Effector CD4-positive, alpha-beta T cell (primary cell): ENCODE data around the gene SELENOO.

Experiments used
- DNase-seq: peaks from one replicate; pipeline ENCODE4 v3.0.0-alpha.2; 2020

SELENOO gene

DNA sequence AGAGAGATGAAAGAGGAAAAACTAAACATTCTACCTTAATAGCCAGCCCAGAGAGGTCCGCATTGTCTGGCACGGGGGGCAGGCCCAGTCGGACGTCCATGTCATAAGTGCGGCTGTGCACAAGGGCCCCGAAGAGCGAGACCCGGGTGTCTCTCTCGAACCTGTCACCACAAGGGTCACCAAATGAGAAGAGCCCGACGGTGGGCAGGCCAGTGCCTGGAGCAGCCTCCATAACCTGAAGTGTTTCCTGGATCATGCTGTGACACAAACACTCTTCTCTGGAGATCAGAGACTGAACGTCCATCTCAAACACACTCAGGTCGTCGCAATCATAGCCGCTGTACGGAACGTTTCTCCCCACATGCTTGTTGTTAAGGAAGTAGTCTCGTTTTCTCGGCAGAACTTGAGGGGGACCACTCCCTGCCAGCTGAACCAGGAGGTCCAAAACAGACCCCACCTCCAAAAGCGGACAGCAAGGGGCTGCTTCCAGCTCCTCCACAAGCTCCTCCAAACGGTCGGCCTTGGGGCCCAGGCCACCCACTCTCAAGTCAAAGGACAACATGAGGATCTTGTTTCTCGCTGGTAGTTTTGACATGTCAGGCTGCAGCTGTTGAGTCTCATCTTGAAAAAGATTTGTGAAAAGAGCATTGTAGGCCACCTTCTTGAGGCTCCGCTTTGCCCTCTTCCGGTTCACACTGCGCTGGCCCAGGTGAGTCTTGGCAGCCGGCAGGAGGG is 43.0 kb downstream of the SELENOO start:
- no peak for DNase-seq

DNA sequence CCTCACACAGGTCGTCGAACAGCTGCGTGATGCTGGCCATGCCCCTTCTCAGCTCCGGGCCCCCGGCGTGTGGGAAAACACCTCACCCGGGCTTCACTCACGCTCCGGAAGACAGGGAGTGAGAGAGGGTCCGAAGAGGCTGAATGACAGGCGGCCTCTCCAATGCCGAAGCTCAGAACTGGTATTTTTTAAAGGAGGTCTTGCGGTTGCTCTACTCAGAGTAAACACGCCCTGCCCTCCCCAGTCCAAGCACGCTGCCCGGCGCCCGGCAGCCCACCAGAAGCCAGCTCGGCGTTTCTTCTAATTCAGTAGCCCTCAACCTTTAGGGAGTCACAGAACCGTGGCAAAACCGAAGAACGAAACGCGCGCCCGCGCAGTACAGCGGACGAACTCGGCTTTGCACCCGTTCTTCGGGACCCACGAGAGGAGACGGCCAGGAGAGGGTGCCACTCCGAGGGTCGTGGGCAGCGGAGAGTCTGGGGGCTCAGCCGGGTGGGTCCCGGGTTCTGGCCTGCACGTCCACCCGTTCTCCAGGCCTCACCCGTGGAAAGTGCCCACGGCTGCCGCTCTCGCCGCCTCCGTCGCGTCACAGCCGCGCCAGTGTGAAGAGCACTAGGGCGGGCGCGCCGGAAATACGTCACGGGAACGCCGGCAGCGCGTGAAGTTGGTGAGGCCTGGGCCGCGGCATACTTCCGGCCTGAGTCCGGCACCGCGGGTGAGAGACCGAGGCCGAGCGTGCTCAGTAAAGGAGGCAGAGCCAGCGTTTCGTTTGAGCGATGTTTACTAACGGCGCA is 43.8 kb downstream of the SELENOO start, which contains the start of gene TUBGCP6:
Gene TUBGCP6, minus strand, starts transcription at position 604 of the 794 bp plus-strand sequence. Its CDS starts 564 bp downstream, at position 40.
- peak; percentile 89 for DNase-seq

DNA sequence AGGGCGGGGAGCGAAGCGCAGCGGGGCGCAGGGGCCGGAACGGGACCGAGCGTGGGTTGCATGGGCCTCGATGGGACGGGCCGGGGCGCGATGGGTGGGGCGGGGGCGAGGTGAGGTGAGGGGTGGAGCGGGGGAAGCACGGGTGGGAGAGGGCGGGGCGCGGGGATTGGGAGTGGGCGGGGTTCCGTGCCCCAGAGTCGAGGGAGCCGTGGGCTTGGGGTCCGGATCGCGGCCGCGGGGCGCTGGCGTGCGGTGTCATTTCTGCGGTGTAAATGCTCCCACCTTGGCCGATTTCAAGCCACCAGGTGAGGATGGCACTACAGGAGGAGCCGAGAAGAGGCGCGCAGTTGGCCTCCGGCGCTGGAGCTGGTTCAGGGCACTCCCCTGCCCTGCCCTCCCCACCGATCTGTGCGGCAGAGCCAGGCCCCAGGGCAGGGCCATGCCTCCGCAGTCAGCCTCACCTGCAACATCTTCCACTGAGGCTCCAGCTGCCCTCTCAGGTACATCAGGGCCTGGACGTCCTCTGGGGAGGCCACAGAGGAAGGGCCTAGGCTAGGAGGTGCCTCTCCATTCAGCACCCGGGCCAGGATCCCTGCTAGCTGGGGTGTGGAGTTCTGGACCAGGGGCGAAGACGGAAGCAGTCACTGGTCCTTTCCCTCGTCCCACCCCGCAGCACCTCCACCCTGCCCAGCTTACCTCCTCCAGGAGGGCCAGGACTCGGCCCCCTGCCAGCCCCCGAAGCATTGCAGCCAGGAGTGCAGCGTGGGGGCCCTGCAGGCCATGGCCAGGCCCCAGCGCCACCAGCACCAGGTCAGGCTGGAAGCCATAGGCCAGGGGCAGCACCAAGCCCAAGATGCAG is 44.6 kb downstream of the SELENOO start:
- DNase-seq, result no peak

DNA sequence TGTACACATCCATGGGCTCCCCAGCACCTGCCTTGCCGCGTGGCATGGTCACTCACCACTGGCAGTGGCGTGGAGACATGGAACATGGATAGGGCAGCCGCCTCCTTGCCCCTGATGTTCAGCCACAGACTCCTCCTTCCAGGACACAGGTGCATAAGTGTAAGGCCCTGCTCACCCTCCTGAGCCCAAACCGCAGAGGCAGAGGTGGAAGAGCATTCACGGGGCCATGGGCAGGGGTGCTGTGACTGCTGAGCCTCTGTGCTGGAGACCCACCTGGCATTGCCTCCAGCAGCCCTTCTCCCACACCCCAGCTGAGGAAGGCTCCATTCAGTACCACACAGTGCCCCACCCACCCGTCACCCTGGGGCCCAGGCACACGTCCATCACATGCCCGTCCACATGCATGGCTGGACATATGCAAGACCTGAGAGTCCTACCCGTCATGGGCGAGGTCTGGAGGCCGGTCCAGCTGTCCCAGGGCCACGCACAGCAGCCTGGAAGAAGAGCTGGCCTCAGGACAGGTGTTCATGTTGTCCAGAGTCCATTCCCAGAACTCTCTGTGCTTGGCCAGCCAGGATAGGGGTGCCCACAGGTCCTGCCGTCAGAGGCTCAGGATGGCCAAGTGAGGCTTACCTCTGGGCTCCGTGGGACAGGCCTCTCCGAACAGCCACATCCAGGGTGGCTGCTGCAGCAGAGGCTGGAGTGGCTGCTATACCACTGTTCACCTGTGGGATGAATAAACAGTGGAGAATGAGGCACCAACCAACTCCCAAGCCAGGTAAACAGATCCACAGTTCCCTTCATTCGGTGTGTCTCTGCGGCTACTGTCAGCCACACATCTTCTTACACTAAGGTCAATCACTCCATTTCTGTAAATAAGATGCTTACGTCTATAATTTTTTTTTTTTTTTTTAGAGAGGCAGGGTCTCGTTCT is 45.7 kb downstream of the SELENOO start:
- no peak for DNase-seq

DNA sequence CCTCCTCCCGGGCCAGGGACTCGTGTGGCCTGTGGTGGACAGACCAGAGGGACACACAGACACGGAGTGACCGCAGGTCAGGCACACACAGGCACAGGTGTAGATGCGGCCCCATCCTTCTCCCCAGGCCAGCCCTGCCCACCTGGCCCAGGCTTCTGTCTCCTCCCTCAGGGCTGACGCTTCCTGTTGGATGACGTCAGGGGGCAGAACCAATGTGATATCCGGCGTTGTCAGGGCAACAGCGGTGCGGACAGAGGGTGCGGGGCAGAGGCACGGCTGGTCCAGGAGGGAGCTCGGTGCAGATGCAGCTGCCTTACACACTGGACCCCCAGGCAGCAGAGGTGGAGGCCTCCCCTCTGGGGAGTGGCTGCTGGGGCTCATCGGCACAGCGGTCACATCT is 46.9 kb downstream of the SELENOO start:
- no peak for DNase-seq

DNA sequence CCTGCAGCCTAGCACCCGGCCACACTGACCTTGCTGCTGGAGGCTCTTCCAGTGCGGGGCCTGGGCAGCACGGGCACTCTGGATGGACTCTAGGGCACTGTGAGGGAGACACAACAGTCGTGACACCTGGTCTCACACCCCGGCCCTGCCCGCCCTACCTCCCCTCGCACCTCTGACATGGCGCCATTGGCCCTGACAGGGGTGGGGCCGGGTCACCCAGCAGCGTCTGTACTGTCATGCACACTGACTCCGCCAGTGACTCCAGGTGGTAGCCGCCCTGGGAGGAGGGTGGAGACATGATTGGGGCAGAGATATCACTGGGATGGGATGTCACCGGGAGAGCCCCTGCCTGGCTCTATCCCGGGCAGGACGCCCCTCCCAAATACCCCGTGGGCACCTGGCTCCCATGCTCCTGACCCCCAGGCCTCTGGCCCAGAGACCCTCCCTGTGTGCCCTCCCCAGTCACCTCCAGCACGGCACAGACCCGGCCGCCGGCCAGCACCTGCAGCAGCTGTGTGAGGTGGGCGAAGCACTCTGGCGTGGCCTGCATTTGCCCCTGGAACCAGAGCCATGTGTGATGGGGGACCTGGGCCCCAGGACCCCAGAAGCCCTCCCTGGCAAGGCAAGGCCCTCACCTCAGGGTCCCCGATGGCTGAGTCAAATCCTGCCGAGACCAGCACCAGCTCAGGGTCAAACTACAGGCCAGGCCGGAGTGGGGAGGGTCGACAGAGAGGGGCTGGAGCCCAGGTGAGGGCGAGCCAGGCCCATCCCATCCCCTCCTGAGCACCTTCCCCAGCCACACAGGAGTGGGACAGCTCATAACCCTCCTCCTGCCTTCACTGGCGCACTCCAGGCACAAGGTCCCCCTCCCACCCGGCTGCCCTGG is 47.6 kb downstream of the SELENOO start:
- DNase-seq, result no peak

DNA sequence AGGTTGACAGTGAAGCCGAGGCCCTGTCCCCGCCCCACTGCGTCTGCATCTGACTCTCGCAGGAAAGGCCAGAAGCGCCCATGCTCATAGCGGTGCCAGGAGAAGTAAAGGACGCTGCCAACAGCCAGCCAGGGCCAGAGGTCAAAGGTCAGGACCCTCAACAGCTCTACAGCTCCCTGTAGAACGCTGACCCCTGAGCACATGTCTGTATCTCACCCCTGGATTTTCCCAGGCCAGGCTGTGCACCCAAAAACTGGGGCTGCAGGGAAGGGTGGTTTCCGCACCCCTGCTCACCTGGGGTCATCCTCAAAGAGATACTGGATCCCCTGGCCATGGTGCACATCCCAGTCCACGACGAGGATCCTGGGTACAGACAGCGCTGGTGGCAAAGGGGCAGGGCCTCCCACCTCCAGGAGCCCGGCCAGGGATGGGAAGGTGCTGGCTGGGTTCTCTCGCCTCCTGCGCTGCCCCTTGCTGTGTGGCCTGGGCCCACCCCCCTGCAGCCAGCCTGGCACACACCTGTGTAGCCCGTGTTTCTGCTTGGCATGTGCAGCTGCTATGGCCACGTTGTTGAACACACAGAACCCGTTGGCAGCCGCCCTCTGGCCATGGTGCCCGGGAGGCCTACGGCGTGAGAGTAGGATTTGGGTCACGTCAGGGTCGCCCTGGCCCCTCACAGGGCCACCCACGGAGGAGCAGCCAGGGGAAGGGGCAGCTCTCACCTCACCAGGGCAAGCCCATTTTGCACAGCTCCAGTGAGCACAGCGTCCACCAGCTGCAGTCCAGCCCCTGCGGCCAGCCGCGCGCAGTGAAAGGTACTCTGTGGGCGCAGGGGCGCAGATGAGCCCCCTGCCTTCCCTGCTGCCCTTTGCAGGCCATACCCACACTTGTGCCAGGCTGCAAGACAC is 48.8 kb downstream of the SELENOO start:
- DNase-seq, result no peak

DNA sequence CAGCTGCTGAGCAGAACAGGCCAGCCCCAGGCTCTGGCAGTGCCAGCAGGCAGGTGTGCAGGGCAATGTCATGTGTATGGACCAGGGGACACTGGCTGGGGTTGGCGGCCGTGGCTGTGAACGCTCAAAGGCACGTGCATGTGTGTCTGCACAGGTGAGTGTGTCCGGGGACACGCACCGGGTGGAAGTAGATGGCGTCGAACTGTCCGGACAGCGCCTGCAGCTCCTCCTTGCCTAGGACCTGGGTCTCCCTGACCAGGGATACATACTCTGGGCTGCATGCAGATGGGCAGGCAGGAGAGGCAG is 49.4 kb downstream of the SELENOO start:
- DNase-seq, result no peak

DNA sequence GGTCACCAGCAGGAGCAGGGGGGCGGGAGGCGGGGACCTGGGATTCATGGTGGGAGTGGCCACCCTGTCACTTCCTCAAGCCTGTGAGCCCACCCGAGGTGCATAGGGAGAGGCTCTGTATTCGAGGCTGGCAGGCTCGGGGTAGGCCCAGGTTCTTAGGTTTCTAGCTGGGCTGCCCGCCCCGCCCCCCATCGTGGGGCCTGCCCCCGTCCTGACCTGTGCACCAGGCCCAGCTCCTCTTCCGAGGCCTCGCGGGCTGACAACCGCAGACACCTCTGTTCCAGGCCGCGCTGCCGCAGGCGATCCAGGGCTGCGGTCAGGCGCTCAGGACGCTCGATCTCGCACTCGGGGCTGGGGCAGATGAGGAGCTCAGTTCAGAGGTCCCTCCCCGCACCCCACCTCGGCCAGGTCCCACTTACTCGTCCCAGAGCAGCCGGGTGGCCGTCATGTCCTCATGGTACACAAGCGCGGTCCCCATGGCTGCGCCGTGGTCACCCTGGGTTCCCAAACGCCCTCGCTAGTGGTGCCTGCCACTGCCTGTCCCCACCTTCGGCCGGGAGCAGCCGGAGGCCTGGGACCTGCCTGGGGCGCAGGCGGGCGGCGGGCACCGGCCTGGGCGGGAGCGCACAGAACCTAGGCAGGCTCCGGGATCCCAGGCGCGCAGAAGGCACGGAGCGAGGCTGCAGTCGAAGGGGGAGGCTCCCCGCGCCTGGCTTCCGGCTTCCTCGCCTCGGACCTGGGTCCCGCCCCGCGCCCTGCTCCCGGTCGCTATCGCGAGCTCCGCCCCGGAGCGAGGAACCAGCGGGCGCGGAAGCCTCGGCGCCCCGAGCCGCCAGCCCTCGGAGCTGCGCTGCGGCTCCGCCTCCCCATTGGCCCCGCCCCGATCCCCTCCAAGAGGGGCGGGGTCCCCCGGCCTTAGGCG is 50.0 kb downstream of the SELENOO start, which contains the start of gene HDAC10:
Gene HDAC10, minus strand, starts transcription at position 711 of the 922 bp plus-strand sequence. Its CDS starts 233 bp downstream, at position 478.
- DNase-seq, result peak; percentile 68

DNA sequence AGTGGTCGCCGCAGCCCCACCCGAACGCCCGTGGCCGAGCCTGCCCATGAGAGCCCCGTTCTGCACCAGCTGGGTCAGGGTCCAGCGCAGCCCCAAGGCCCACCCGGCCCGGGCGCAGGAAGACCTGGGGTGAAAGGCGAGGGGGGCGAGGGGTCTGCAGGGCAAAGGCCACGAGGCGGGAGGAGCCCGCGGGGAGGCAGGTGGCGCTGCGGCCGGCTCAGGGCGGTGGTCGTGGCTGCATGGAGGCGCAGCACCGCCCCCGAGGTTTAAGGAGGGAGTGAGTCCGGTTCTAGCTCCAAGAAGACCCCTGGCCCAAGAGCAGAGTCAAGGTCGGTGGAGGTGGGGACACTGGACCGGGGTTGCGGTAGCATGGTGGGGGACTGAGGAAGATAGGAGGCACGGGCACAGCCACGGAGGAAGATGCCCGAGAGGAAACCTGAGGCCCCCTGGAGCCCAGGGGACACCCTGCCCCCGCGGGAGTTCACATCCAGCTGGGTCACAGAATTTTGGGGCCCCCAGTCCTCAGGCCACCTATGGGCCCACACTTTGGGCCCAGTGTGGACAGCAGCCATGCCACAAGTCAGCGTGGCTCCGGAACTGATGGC is 50.8 kb downstream of the SELENOO start:
- DNase-seq, result no peak

DNA sequence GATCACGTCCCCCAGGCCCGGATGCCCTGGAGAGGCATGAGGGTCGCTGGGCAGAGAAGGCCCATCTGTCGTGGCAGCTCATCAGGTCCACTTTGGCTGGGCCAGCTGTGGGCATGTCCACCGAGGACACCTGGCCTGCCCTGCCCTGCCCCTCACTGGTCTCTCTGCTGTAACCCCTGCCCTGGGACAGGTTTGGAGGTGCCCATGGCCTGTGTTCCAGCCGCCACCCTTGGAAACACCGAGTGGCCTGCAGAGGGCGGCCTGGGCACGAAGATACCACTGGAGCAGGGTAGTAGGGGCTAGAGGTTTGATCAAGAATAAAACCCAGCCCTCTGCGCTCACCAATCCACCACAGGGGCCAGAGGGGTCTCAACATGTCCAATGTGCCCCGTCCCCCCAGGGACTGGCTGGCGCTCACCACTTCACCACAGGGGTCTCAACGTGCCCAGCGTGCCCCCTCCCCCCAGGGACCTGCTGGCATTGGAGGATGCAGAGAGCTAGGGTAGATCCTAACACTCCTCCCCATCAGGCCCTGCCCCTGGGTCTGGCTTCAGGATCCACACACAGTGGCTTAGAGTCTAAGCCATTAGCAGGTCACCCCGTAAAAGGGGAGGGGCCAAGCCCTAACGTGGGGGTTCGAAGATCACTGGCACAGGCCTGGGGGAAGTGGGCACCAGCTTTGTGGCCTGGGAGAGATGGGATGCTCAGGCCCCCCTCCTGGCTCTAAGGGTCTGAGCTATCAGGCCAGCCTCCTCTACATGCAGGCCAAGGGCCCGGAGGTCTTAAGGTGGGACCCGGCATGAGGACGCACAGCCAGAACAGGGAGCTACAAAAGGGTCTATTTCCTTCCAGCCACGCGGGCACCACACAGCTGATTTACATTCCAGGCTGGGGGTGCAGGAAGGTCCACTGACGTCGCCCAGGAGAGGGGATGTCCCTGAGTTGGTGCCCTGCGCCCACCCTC is 51.6 kb downstream of the SELENOO start:
- DNase-seq, result peak; percentile 63

DNA sequence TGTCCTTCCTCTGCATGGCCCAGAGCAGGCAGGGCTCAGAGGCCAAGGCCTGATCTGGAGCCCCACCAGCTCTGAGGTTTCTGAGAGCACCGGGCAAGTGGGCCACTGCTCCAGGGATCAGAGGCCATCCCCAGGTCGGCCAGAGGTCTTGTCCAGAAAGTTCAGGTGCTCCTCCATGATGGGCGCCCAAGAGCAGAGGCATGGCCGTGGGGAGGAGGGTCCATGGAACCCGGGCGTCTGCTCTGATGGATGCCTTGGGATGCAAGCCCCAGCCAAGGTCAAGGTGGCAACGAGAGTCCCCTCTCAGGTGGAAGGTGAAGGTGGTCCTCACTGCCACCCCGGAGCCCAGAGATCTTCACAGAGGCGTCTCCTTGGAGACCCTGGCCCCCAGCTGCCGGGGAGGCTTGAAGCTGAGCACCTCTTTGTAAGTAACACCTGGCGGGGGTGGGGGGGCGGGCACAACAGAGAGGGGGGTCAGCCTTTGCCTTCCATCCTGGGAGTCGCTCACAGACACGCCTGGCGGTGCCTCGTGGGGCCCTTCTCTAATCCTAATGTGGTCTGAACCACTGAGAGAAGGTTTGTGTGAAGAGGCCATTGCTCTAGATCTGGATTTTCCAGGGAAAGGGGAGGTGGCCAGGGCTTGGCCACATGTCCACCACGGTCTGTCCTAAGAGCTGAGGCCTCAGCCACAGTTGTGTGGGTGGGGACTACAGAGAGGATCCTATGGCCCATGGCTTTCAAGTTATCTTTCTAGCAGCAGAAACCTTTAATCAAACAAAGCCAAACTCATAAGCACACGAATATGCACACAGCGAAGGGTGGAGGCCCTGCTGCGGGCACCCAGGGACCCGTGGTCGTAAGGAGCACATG is 52.5 kb downstream of the SELENOO start:
- no peak for DNase-seq

DNA sequence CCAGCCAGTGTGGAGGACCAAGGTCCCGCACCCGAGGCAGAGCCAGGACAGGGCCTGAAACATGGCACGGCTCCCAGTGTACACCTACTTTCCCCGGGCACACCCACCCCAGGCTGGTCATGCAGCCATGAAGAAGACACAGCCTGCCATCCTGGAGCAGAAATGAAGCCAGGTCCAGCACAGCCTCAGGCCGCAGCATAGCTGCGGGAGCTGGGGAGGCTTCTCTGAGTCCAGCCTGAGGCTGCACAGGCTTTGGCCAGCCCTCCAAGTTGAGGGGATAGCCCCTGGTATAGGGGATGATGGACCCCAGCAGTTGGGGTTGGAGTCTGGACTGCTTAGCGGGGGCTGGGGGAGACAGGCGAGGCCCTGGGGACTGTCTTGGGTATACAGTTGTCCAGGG is 53.1 kb downstream of the SELENOO start:
- DNase-seq, result no peak

DNA sequence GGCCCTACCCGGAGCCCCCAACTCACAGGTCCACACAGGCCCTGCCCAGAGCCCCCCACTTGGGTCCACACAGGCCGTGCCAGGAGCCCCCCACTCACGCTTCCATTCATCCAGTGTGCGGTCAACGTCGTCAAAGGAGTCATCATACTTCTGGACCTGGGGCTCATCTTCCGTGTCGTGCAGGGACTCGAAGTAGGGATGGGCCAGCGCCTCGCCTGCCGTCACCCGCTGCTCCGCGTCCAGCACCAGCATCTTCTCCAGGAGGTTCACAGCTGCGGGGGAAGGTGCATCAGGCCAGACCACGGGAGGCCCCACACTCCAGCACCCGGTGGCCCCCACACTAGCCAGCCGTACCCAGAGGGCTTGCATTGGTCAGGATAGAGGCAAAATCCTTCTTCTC is 54.3 kb downstream of the SELENOO start:
- DNase-seq, result no peak

DNA sequence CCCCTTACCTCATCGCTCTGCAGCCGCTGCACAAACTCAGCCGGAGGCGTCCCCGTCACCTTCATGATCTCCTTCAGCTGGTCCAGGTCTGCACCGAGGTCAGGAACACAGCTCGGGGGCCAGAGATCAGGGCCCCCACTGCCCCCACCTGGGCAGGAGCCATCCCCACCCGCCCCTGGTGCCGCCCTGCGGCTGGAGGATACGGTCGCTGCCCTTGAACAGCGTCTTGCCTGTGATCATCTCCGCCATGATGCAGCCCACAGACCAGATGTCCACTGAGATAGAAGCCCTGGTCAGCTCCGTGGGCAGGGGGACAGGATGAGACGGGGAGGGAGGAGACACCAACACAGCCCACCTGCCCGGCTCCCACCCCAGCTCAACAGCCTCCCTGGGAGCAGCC is 54.8 kb downstream of the SELENOO start:
- DNase-seq, result no peak

DNA sequence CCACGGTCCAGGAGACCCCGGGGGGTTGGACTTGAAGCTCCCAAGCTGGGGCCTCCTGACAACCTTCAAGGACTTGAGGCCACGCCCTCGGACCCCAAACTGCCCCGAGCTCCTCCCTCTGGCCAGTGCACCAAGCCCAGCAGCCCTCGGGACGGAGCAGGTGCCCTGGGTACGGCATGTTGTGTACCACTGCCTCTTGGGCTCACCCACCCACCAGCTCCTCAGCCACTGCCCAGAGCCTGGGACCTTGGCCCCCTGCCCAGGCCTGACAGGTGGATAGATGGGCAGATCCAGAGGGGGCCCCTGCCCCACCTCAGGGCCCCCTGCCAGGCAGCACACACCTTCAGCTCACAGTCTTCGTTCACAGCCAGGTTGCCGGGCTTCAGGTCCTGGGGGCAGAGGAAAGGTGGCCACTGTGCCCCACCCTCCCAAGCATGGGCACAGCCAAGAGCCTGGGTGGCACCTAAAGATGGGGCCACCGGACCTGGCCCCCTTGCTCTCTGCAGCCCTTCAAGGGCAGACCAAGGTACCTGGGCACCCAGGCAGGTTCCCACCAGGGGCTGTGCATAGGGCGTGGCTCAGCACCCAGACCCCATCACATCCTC is 55.5 kb downstream of the SELENOO start:
- DNase-seq, result no peak
